Liver (tissue), 9 donors: ENCODE measurements around the gene CRYL1. TPM values are rescaled to one million over a fixed set of nuclear protein-coding genes. Genes with fewer than 3 reads are reported as not detected.

ENCODE experiments used
- DNase-seq: peaks from one replicate; pipeline ENCODE4 v3.0.0-alpha.2; 2017; ENCODE audit warnings: low spot score
- H3K27ac ChIP-seq, 2 donors: one replicate each; pipeline ENCODE4 v1.7.0; 2013; ENCODE audit warnings: inconsistent platforms in 2 of 2, low read length in 2 of 2, control low read depth in 1 of 2, low read depth in 1 of 2, mild to moderate bottlenecking in 1 of 2
- H3K27me3 ChIP-seq, 4 donors: one replicate each; pipeline versions ENCODE4 v1.6.1 to v1.7.0; 2013; ENCODE audit warnings: low read length in 3 of 4, inconsistent platforms in 1 of 4, mild to moderate bottlenecking in 1 of 4, moderate library complexity in 1 of 4; ENCODE audit not compliant: control insufficient read depth in 4 of 4, insufficient read depth in 4 of 4
- H3K36me3 ChIP-seq, 4 donors: one replicate each; pipeline versions ENCODE4 v1.6.1 to v1.7.0; 2013; ENCODE audit warnings: low read length in 3 of 4, mild to moderate bottlenecking in 3 of 4, low read depth in 1 of 4, moderate library complexity in 1 of 4; ENCODE audit not compliant: control insufficient read depth in 4 of 4, insufficient read depth in 3 of 4
- H3K4me1 ChIP-seq, 4 donors: one replicate each; pipeline versions ENCODE4 v1.6.1 to v1.7.0; 2013; ENCODE audit warnings: low read length in 3 of 4, mild to moderate bottlenecking in 3 of 4, moderate library complexity in 1 of 4; ENCODE audit not compliant: control insufficient read depth in 4 of 4, insufficient read depth in 4 of 4
- H3K4me3 ChIP-seq, 3 donors: one replicate each; pipeline versions ENCODE4 v1.6.1 to v1.7.0; 2013; ENCODE audit warnings: low read length in 3 of 3, control low read depth in 1 of 3, low read depth in 1 of 3, mild to moderate bottlenecking in 1 of 3
- H3K9ac ChIP-seq, 2 donors: one replicate each; pipeline ENCODE4 v1.7.0; 2013; ENCODE audit warnings: low read length in 2 of 2, mild to moderate bottlenecking in 2 of 2, moderate library complexity in 2 of 2, control low read depth in 1 of 2, low read depth in 1 of 2
- H3K9me3 ChIP-seq, 4 donors: one replicate each; pipeline versions ENCODE4 v1.6.1 to v1.7.0; 2013; ENCODE audit warnings: low read length in 3 of 4; ENCODE audit not compliant: control insufficient read depth in 4 of 4
- ATF3 ChIP-seq: IDR thresholded peaks from 2 replicates; pipeline ENCODE4 v1.6.1; 2016; ENCODE audit warnings: antibody characterized with exemption
- CTCF ChIP-seq: fragments of 150-350 bp; IDR thresholded peaks from 2 replicates; pipeline ENCODE4 v1.5.1; 2017; ENCODE audit warnings: improper control_type of control experiment, low read depth, low read length; ENCODE audit not compliant: missing input control
- EGR1 ChIP-seq, 2 donors: IDR thresholded peaks; 2 replicates each; pipeline ENCODE4 v1.6.1; 2016 to 2018; ENCODE audit warnings: antibody characterized with exemption in 2 of 2, low read depth in 2 of 2
- FOXA1 ChIP-seq: IDR thresholded peaks from 2 replicates; pipeline ENCODE4 v1.6.1; 2016; ENCODE audit warnings: antibody characterized with exemption
- FOXA2 ChIP-seq: IDR thresholded peaks from 2 replicates; pipeline ENCODE4 v1.6.1; 2016; ENCODE audit warnings: antibody characterized with exemption
- GABPA ChIP-seq, 2 donors: IDR thresholded peaks in 1 of 2; conservative IDR thresholded peaks in 1 of 2; 2 replicates each; pipeline ENCODE4 v1.6.1; 2016; ENCODE audit warnings: antibody characterized with exemption in 2 of 2, mild to moderate bottlenecking in 1 of 2, moderate library complexity in 1 of 2
- HNF4A ChIP-seq, 2 donors: conservative IDR thresholded peaks; 2 replicates each; pipeline ENCODE4 v1.6.1; 2016; ENCODE audit warnings: antibody characterized with exemption in 2 of 2, mild to moderate bottlenecking in 2 of 2
- HNF4G ChIP-seq: IDR thresholded peaks from 2 replicates; pipeline ENCODE4 v1.6.1; 2016; ENCODE audit warnings: antibody characterized with exemption
- JUND ChIP-seq, 2 donors: IDR thresholded peaks; 2 replicates each; pipeline ENCODE4 v1.6.1; 2016; ENCODE audit warnings: antibody characterized with exemption in 2 of 2
- MAX ChIP-seq: IDR thresholded peaks from 2 replicates; pipeline ENCODE4 v1.6.1; 2016; ENCODE audit warnings: antibody characterized with exemption
- NR2F2 ChIP-seq: IDR thresholded peaks from 2 replicates; pipeline ENCODE4 v1.6.1; 2016; ENCODE audit warnings: antibody characterized with exemption
- RAD21 ChIP-seq, 2 donors: IDR thresholded peaks; 2 replicates each; pipeline ENCODE4 v1.6.1; 2016; ENCODE audit warnings: antibody characterized with exemption in 2 of 2, mild to moderate bottlenecking in 2 of 2
- REST ChIP-seq: IDR thresholded peaks from 2 replicates; pipeline ENCODE4 v1.6.1; 2016; ENCODE audit warnings: antibody characterized with exemption, mild to moderate bottlenecking
- SP1 ChIP-seq: IDR thresholded peaks from 2 replicates; pipeline ENCODE4 v1.6.1; 2018; ENCODE audit warnings: antibody characterized with exemption, mild to moderate bottlenecking
- TAF1 ChIP-seq: conservative IDR thresholded peaks from 2 replicates; pipeline ENCODE4 v1.6.1; 2016; ENCODE audit warnings: antibody characterized with exemption, mild to moderate bottlenecking
- WGBS: extraction: QIAGEN DNeasy Blood & Tissue Kit; methylation state at CpG from one replicate; pipeline ENCODE4 v1.1.7; 2013; 5-methylcytosine and 5-hydroxymethylcytosine counted together
- polyA plus RNA-seq, 2 donors: library from polyadenylated mRNA; stranded (reverse) in 1 of 2; unstranded in 1 of 2; fragments of 200-250 nt in 1 of 2; fragments of >200 nt in 1 of 2; fragmentation: Nextera tagmentation in 1 of 2; extraction: Ambion mirVana in 1 of 2; gene quantifications; one replicate each; pipeline versions ENCODE4 v1.2.1 to v1.2.3, GENCODE V29; 2013 to 2015
- total RNA-seq, 2 donors: library from RNA; depleted of rRNA; stranded (reverse); fragments of >200 nt; gene quantifications; one replicate each; pipeline ENCODE4 v1.2.3, GENCODE V29; 2014
- donor health status: healthy.
- donor health status: healthy.
- donor health status: healthy.
- donor health status: healthy.
- donor health status: healthy.

Gene CRYL1
- total and polyA plus RNA-seq, 4 donors, result 87.8 to 179 (median 168) TPM

GRCh38 chr13:20394169-20394501 lies 131.5 kb downstream of the CRYL1 start:
- Histone ChIP-seq H3K4me3 (no peak overlapping the region), H3K9me3 (no peaks in the 10 kb centered on the region), H3K4me1 (no peaks in the 10 kb centered on the region), H3K27me3 (no peaks in the 10 kb centered on the region), H3K9ac (no peak overlapping the region), H3K27ac (no peak overlapping the region), H3K36me3 (no peaks in the 10 kb centered on the region)
- TF ChIP-seq HNF4A (conservative IDR thresholded peaks at IDR 0.05) (no peak), HNF4G (no peak), EGR1 (IDR thresholded peaks at IDR 0.05; ENCODE audit: low read depth in 2 of 2) (no peak), REST (no peak), GABPA (IDR thresholded peaks at IDR 0.05 in 1 of 2, conservative IDR thresholded peaks at IDR 0.05 in 1 of 2) (no peak), FOXA2 (no peak), JUND (IDR thresholded peaks at IDR 0.05) (no peak), MAX (no peak), ATF3 (no peak), NR2F2 (no peak), FOXA1 (no peak), SP1 (no peak), CTCF (no peak), RAD21 (IDR thresholded peaks at IDR 0.05) (no peak)
- no peak for DNase-seq
- 88% methylated on average over 8 of the region's 8 CpGs for WGBS

GRCh38 chr13:20393273-20394168 lies 132.1 kb downstream of the CRYL1 start:
- H3K4me1 ChIP-seq, result no peaks in the 10 kb centered on the region
- H3K27me3 ChIP-seq, result no peaks in the 10 kb centered on the region
- no peak for DNase-seq
- no peaks in the 10 kb centered on the region for H3K9me3 ChIP-seq
- H3K36me3 ChIP-seq, result no peaks in the 10 kb centered on the region
- H3K27ac ChIP-seq, result no peak overlapping the region
- no peak overlapping the region for H3K9ac ChIP-seq
- 97% methylated on average over 10 of the region's 10 CpGs for WGBS
- no peak overlapping the region for H3K4me3 ChIP-seq
- TF ChIP-seq REST (no peak), CTCF (no peak), JUND (IDR thresholded peaks at IDR 0.05) (no peak), TAF1 (no peak), ATF3 (no peak), MAX (no peak), FOXA1 (no peak), FOXA2 (no peak), EGR1 (IDR thresholded peaks at IDR 0.05; ENCODE audit: low read depth in 2 of 2) (no peak)
